HG03575 (cell line): ENCODE data around the gene PKP3.
"Not testable (repeated sequence)": the region's sequence is repeated elsewhere in the genome, so short reads cannot be mapped to it uniquely, and the experiment has no call there.

Source experiments
- ATAC-seq: cut with Tn5 transposase; IDR thresholded peaks from one replicate; pipeline ENCODE4 v1.9.1; 2021; ENCODE audit not compliant: unreplicated experiment, insufficient number of reproducible peaks, low FRiP score; ENCODE audit errors: extremely low read depth

PKP3 gene

GRCh38 chr11:434999-435740, 41.2 kb downstream of the PKP3 start:
- not testable (repeated sequence) for ATAC-seq

- ATAC-seq = no peak
These were observed 43.3 kb downstream of the PKP3 start for GRCh38 chr11:437228-437870.

- no peak for ATAC-seq
These were observed 44.3 kb downstream of the PKP3 start for GRCh38 chr11:438101-438844.

DNA sequence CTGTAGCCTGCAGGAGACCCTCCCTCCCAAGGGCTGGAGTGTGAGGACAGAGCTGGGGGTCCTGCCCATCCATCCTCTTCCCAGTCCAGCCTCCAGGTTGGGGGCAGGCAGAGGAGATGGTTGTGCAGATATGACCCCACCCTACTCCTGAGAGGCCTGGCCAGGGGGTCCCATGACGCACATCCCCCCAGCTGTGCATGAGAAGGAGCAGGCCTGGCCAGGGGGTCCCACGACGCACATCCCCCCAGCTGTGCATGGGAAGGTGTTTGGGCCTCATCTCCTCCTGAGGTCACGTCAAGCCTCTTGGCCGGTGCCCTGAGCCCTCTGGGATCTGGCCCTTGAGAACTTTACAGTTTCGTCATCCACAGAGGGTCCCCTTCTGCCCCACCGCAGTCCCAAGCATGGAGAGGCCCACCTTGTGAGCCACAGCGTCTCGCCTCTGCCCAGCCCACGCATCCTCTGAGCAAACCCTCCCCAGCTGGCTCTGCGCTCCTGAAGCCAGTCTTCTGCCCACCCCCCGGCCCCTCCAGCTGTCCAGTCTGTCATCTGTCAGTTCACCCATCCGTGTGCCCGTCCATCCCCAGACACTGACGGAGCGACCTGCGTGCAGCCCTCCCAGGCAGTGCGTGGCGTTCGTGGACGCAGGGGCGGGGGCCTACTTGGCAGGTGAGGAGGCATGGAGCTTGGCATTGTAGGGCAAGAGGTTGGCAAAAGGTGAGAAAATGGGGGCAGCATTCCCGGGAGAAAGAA, 45.5 kb downstream of the PKP3 start:
- no peak for ATAC-seq

GRCh38 chr11:440065-441042, 46.3 kb downstream of the PKP3 start:
- ATAC-seq = no peak

DNA sequence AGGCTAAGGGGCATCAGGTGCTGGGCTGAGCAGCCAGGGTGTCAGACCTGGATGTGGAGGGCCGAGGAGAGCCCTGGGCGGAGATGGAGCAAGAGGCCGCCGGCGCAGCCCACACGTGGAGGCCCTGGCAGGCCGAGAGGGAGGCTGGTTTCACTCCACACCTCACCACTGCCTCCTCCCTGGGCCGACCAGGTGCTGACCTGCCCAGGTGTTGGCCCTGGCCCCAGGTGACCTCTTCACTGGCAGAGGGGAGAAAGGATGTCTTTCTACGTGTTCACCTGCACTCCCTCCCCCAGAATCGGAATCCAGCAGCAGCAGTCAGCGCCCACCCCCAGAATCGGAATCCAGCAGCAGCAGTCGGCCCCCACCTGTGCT, 47.0 kb downstream of the PKP3 start:
- no peak for ATAC-seq

- no peak for ATAC-seq
These were observed 47.6 kb downstream of the PKP3 start, which contains the start of gene ANO9 for GRCh38 chr11:441418-442274. Gene ANO9 (minus strand): TSS chr11:442011. CDS start chr11:441926, 85 bp downstream.

DNA sequence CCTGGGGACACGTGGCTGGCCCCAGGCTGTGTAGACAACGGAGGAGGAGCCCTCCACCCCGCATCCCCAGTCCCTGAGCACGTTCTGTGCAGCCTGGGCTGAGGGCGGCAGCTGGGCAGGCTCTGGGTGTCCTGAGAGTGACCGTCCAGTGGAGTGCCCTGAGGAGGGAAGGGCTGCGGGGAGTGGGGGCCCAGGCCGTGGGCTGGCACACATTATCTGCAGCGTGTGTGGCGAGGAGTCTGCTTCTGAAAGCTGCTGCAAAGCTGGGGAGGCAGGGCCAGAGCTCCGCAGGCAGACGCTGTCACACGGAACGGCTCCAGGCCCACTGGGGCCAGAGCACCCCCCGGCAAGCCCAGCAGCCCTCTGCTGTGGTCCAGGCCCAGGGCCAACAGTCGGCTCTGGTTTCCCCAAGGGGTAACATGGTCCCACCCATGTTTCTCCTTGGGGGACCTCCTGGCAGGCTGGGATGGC, 48.6 kb downstream of the PKP3 start:
- no peak for ATAC-seq

- ATAC-seq = no peak
These were observed 49.7 kb downstream of the PKP3 start for GRCh38 chr11:443542-444199.

DNA sequence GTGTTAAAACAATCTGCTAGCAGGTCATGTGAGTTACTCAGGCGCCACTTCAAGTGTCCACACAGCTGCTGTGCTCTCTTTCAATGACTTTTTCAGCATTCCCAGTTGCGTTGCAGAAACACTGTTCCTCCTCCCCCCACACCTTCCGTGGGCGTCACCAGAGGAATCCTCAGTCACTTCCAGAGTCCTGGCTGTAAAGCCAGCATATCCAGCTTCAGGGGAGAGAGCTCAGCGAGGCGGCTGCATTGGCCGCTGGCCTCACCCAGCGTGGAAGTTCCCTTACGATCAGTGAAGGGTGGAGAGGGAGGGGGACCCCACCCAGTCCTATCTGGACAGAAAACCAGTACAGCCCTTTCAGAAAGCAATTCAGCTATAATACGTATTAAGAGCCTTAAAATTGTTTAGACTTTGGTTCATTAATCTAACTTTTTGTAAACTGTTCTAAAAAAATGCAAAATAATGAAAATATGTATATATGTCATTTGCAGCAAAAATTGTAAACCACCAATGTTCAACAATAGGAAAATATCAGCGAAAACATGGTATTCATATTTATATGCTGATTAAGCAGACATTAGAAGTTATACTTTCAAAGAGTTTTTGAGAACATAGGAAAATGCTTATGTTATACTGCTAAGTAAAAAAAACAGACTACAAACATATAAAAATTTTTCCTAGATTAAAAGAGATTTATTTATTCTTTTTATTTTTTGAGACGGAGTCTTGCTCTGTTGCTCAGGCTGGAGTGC, 50.6 kb downstream of the PKP3 start:
- no peak for ATAC-seq

GRCh38 chr11:445765-446588, 52.0 kb downstream of the PKP3 start:
- ATAC-seq = no peak

DNA sequence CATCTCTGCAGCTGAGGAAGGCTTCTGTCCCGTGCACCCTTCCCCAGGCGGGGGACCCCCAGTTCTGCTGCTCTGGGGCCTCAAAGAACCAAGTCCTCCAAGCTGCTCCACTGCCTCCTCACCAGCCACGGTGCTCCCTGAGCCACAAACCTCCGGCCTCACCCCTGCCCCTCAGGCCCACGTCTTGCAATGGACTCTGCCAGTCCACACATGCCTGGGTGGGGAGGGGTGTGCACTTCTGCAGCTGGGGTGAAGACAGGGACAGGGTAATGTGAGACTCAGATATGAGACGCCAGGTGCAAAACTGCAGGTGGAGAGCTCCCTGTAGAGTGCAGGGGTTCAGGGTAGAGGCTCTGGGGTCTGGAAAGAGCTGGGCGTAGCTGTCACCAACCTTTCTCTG, 52.9 kb downstream of the PKP3 start:
- ATAC-seq = no peak

DNA sequence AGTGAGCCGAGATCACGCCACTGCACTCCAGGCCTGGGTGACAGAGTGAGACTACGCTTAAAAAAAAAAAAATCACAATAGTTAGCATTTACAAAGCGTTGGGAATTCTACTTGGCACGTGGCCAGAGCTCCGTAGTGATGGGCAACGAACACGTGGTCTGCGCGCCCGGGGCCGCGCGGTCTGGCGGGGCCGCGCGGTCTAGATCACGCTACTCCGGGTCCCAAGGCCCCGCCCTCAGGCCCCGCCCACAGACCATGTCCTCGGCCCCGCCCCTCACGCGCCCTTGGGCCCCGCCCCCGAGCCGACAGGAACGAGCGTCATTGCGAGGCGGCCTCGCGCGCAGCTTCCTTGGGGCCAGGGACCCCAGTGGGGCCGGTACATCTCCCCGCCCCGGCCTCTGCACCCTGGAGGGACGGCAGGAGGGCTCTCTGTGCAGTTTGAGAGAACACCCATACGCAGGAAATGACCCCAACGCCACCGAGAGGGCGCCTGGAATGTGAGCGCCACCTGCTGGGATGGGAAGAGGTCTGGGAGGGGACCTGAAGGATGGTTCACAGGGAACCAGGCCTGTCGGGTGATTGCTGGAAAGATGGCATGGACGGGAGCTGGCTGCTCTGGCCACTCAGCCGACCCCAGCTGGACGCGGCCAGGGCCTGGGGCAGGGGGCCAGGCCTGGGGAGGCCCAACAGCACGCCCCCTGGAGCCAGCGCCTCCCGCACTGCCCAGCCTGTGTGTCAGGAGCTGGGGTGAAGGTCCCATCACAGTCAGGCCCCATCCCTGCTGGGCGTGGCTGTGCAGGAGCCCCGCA, 54.1 kb downstream of the PKP3 start:
- ATAC-seq = no peak

DNA sequence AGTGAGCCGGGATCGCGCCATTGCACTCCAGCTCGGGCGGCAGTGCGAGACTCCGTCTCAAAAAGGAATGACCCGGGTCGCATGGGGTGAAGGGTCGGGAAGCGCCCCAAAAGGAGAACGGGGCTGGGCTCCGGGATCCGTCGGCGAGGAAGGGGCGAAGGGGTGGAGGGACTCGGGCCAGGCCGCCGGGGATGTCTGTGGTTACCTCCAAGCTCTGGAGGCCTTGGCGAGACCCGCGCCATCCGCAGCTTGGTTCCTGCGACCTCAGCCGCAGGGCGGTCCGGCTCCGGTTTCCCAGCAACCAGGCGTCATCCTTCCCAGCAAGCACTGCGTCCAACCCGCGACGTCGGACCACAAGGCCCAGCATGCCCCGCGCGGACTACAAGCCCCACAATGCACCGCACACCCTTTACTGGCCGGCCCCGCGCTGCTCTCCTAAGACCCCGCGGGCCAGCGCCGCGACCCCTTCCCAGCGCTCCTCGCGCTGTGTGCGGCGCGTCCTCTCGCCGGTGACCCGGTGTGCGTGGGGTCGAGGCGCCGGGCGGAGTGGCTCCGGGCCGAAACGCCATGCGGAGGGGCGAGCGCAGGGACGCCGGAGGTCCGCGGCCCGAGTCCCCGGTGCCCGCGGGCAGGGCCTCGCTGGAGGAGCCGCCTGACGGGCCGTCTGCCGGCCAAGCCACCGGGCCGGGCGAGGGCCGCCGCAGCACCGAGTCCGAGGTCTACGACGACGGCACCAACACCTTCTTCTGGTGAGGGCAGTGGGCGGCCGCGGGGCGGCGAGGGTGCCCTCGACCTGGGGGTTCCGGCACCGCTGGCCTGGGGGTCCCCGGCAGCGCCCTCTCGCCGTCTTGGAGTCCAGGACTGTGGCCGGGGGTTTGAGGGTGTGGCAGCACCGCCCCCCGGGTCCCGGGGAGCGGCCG, 56.1 kb downstream of the PKP3 start, which contains the start of gene PTDSS2:
PTDSS2 (plus strand) TSS at position 391 of the 920 bp plus-strand sequence; CDS start at position 568, 177 bp downstream.
- peak; percentile 44 for ATAC-seq
